H9 (cell line): Measurements from ENCODE around the gene SIGLEC7. TPM values are rescaled to one million over a fixed set of nuclear protein-coding genes. Genes with fewer than 3 reads are reported as not detected.

Source experiments
- DNase-seq: peaks from one replicate; pipeline ENCODE4 v3.0.0-alpha.2; 2017
- H2AFZ ChIP-seq: one replicate; pipeline ENCODE4 v1.6.1; 2013; ENCODE audit warnings: mild to moderate bottlenecking, low read length, control low read depth, moderate library complexity
- H2AK5ac ChIP-seq: 2 replicates; pipeline ENCODE4 v1.6.1; 2013; ENCODE audit warnings: low read length, control low read depth, mixed read lengths; ENCODE audit not compliant: insufficient read length
- H2BK120ac ChIP-seq: one replicate; pipeline ENCODE4 v1.6.1; 2013; ENCODE audit warnings: low read depth, mild to moderate bottlenecking, low read length, control low read depth, inconsistent platforms; ENCODE audit not compliant: poor library complexity, severe bottlenecking
- H2BK12ac ChIP-seq: 2 replicates; pipeline ENCODE4 v1.6.1; 2013; ENCODE audit warnings: low read length, control low read depth, mixed read lengths, low read depth; ENCODE audit not compliant: insufficient read length
- H2BK15ac ChIP-seq: 2 replicates; pipeline ENCODE4 v1.6.1; 2013; ENCODE audit warnings: low read depth, low read length, control low read depth
- H2BK20ac ChIP-seq: one replicate; pipeline ENCODE4 v1.6.1; 2013; ENCODE audit warnings: low read depth, mild to moderate bottlenecking, low read length, control low read depth, inconsistent platforms; ENCODE audit not compliant: poor library complexity, severe bottlenecking
- H2BK5ac ChIP-seq: 2 replicates; pipeline ENCODE4 v1.6.1; 2013; ENCODE audit warnings: low read length, control low read depth, mixed read lengths; ENCODE audit not compliant: insufficient read length
- H3K14ac ChIP-seq: 2 replicates; pipeline ENCODE4 v1.6.1; 2013; ENCODE audit warnings: low read length, control low read depth; ENCODE audit not compliant: insufficient read depth
- H3K18ac ChIP-seq: 2 replicates; pipeline ENCODE4 v1.6.1; 2013; ENCODE audit warnings: low read depth, mild to moderate bottlenecking, mixed read lengths, low read length, control low read depth; ENCODE audit not compliant: insufficient read length
- H3K23ac ChIP-seq: 2 replicates; pipeline ENCODE4 v1.6.1; 2013; ENCODE audit warnings: low read length, control low read depth, mixed read lengths, low read depth; ENCODE audit not compliant: insufficient read length
- H3K23me2 ChIP-seq: 2 replicates; pipeline ENCODE4 v1.6.1; 2013; ENCODE audit warnings: low read depth, mild to moderate bottlenecking, mixed read lengths, low read length, control low read depth; ENCODE audit not compliant: insufficient read length, poor library complexity, severe bottlenecking
- H3K27ac ChIP-seq: 2 replicates; pipeline ENCODE4 v1.5.1; 2013; ENCODE audit warnings: low read length, control low read depth, mixed read lengths, low read depth; ENCODE audit not compliant: insufficient read length
- H3K27me3 ChIP-seq: 2 replicates; pipeline ENCODE4 v1.6.1; 2013; ENCODE audit warnings: low read length, control low read depth, inconsistent platforms; ENCODE audit not compliant: insufficient read depth
- H3K4ac ChIP-seq: 2 replicates; pipeline ENCODE4 v1.6.1; 2013; ENCODE audit warnings: low read depth, mild to moderate bottlenecking, control low read depth, inconsistent platforms, low read length, moderate library complexity
- H3K4me1 ChIP-seq: 2 replicates; pipeline ENCODE4 v1.6.1; 2013; ENCODE audit warnings: low read length, control low read depth, inconsistent platforms; ENCODE audit not compliant: insufficient read depth
- H3K4me2 ChIP-seq: 2 replicates; pipeline ENCODE4 v1.6.1; 2013; ENCODE audit warnings: low read length, control low read depth, mixed read lengths; ENCODE audit not compliant: insufficient read length, insufficient read depth
- H3K56ac ChIP-seq: 2 replicates; pipeline ENCODE4 v1.6.1; 2013; ENCODE audit warnings: low read depth, mild to moderate bottlenecking, mixed read lengths, low read length, control low read depth; ENCODE audit not compliant: insufficient read length
- H3K79me1 ChIP-seq: 2 replicates; pipeline ENCODE4 v1.6.1; 2013; ENCODE audit warnings: low read depth, mild to moderate bottlenecking, moderate library complexity, low read length, control low read depth, inconsistent platforms; ENCODE audit not compliant: insufficient read depth, poor library complexity, severe bottlenecking
- H3K79me2 ChIP-seq: 2 replicates; pipeline ENCODE4 v1.6.1; 2013; ENCODE audit warnings: low read length, control low read depth, inconsistent platforms; ENCODE audit not compliant: insufficient read depth
- H3K9ac ChIP-seq: 2 replicates; pipeline ENCODE4 v1.6.1; 2013; ENCODE audit warnings: low read length, control low read depth, mixed read lengths; ENCODE audit not compliant: insufficient read length; ENCODE audit errors: extremely low read depth
- H3K9me3 ChIP-seq: one replicate; pipeline ENCODE4 v1.6.1; 2013; ENCODE audit warnings: low read depth, low read length, inconsistent platforms; ENCODE audit not compliant: control insufficient read depth
- H3T11ph ChIP-seq: one replicate; pipeline ENCODE4 v1.6.1; 2013; ENCODE audit warnings: mild to moderate bottlenecking, low read length, control low read depth, inconsistent platforms
- H4K20me1 ChIP-seq: one replicate; pipeline ENCODE4 v1.6.1; 2013; ENCODE audit not compliant: control insufficient read depth, insufficient read length, insufficient read depth
- H4K5ac ChIP-seq: 2 replicates; pipeline ENCODE4 v1.6.1; 2013; ENCODE audit warnings: low read depth, mild to moderate bottlenecking, mixed read lengths, low read length, control low read depth; ENCODE audit not compliant: insufficient read length
- H4K8ac ChIP-seq: replicated peaks from 2 replicates; pipeline ENCODE4 v1.6.1; 2013; ENCODE audit warnings: low read length, control low read depth, mixed read lengths, low read depth; ENCODE audit not compliant: insufficient read length
- H4K91ac ChIP-seq: 2 replicates; pipeline ENCODE4 v1.6.1; 2013; ENCODE audit warnings: low read depth, mild to moderate bottlenecking, moderate library complexity, mixed read lengths, low read length, control low read depth; ENCODE audit not compliant: insufficient read length
- H3K27ac Mint-ChIP-seq, 3 experiments: 2 replicates in 2 of 3; 3 replicates in 1 of 3; pipeline ENCODE4 v1.8.0; 2020 to 2021; ENCODE audit warnings: mixed read lengths in 3 of 3, mild to moderate bottlenecking in 1 of 3, moderate library complexity in 1 of 3
- H3K27me3 Mint-ChIP-seq: 2 replicates; pipeline ENCODE4 v1.8.0; 2021; ENCODE audit warnings: low read depth, mild to moderate bottlenecking, moderate library complexity, mixed read lengths
- H3K36me3 Mint-ChIP-seq, 3 experiments: 2 replicates in 2 of 3; 3 replicates in 1 of 3; pipeline ENCODE4 v1.8.0; 2020 to 2021; ENCODE audit warnings: low read depth in 3 of 3, mixed read lengths in 3 of 3; ENCODE audit not compliant: insufficient read depth in 1 of 3
- H3K4me1 Mint-ChIP-seq, 2 experiments: 2 replicates each; pipeline ENCODE4 v1.8.0; 2020; ENCODE audit warnings: mixed read lengths in 2 of 2
- H3K4me3 Mint-ChIP-seq, 2 experiments: 2 replicates in 1 of 2; 3 replicates in 1 of 2; pipeline ENCODE4 v1.8.0; 2020 to 2021; ENCODE audit warnings: mild to moderate bottlenecking in 2 of 2, mixed read lengths in 2 of 2, moderate library complexity in 1 of 2
- H3K9me3 Mint-ChIP-seq, 2 experiments: 2 replicates in 1 of 2; 3 replicates in 1 of 2; pipeline ENCODE4 v1.8.0; 2020; ENCODE audit warnings: mild to moderate bottlenecking in 2 of 2, mixed read lengths in 2 of 2, moderate library complexity in 1 of 2
- CTCF ChIP-seq: fragments of 200-600 bp; sonication (generic); conservative IDR thresholded peaks from 3 replicates; pipeline ENCODE4 v1.8.0; 2021; ENCODE audit warnings: antibody characterized with exemption, mild to moderate bottlenecking
- WGBS: extraction: QIAGEN DNeasy Blood & Tissue Kit; methylation state at CpG from one replicate; pipeline ENCODE4 v1.1.7; 2013; ENCODE audit warnings: missing lambda C conversion rate, low lambda C conversion rate, mixed read lengths; ENCODE audit not compliant: insufficient read length; ENCODE audit errors: extremely low coverage; 5-methylcytosine and 5-hydroxymethylcytosine counted together
- total RNA-seq: library from RNA; stranded (reverse); gene quantifications from 2 replicates; pipeline ENCODE4 v1.2.1, GENCODE V29; 2021

The SIGLEC7 gene
- total RNA-seq, 1 experiment from 2014 or later, result not detected

- no peak overlapping the region for H2BK12ac ChIP-seq
- H3K27ac ChIP-seq, result no peak overlapping the region
- no peaks in the 10 kb centered on the region for H3K79me1 ChIP-seq
- H2BK20ac ChIP-seq, result no peak overlapping the region
- no peak overlapping the region for H3T11ph ChIP-seq
- H3K4ac ChIP-seq, result no peak overlapping the region
- peaks cover 3% of the 10 kb centered on the region for H3K23me2 ChIP-seq
- H2AK5ac ChIP-seq, result no peak overlapping the region
- H4K5ac ChIP-seq, result no peak overlapping the region
- no peak overlapping the region for H3K18ac ChIP-seq
- no peaks in the 10 kb centered on the region for H3K9me3 Mint-ChIP-seq
- no peak overlapping the region for H3K4me3 Mint-ChIP-seq
- no peak overlapping the region for H3K23ac ChIP-seq
- no peak overlapping the region for H2BK120ac ChIP-seq
- peaks cover 19% of the 10 kb centered on the region for H3K27me3 Mint-ChIP-seq
- H2BK5ac ChIP-seq, result no peak overlapping the region
- no peaks in the 10 kb centered on the region for H3K9me3 ChIP-seq
- no peaks in the 10 kb centered on the region; the same call in 1 of the 2 replicates for H3K27me3 ChIP-seq
- no peak overlapping the region for H3K56ac ChIP-seq
- no peak overlapping the region for H3K27ac Mint-ChIP-seq
- H3K14ac ChIP-seq, result no peak overlapping the region; the same call in 1 of the 2 replicates
- H4K20me1 ChIP-seq, result no peaks in the 10 kb centered on the region
- H3K4me2 ChIP-seq, result no peak overlapping the region
- no peak for DNase-seq
- H4K91ac ChIP-seq, result no peak overlapping the region
- H3K36me3 Mint-ChIP-seq, result peaks cover 0 to 1% (median 0%) of the 10 kb centered on the region in 3 experiments; a peak in 1 of 7 replicates
- no peaks in the 10 kb centered on the region; the same call in 1 of the 2 replicates for H3K4me1 ChIP-seq
- peaks cover 24 to 28% of the 10 kb centered on the region in 2 experiments for H3K4me1 Mint-ChIP-seq
- no peaks in the 10 kb centered on the region for H3K79me2 ChIP-seq
- H3K9ac ChIP-seq, result no peak overlapping the region
- no peak overlapping the region for H2AFZ ChIP-seq
- no peak for TF ChIP-seq CTCF
- no peak overlapping the region for H2BK15ac ChIP-seq
- H4K8ac ChIP-seq, result no peak overlapping the region
- WGBS, result no CpG with 5 or more reads among the region's 8 CpGs
These were observed 5.9 kb upstream of the SIGLEC7 start for GRCh38 chr19:51135986-51136762.
